Cardiac muscle cell (in vitro differentiated cells and primary cell): ENCODE results near the gene SLC31A2. TPM values are rescaled to one million over a fixed set of nuclear protein-coding genes. Genes with fewer than 3 reads are reported as not detected.
A peak's percentile ranks its signal among the peaks of the same experiment; 100 is the strongest.

Experiments used
- DNase-seq, 2 donors: peaks; one replicate each; pipeline versions ENCODE4 v3.0.0 to v3.0.0-alpha.2; 2010 to 2017; ENCODE audit warnings: low read depth in 1 of 2, low spot score in 1 of 2
- H3K27ac ChIP-seq: fragments of 200-600 bp; sonication (generic); 2 replicates; pipeline ENCODE4 v1.5.1; 2016
- H3K27me3 ChIP-seq: fragments of 200-600 bp; sonication (generic); 2 replicates; pipeline ENCODE4 v1.6.0; 2016; ENCODE audit warnings: control low read depth
- H3K36me3 ChIP-seq: fragments of 200-600 bp; sonication (generic); 2 replicates; pipeline ENCODE4 v1.5.1; 2016; ENCODE audit warnings: control low read depth
- H3K4me1 ChIP-seq: fragments of 200-600 bp; sonication (generic); 2 replicates; pipeline ENCODE4 v1.8.1; 2017; ENCODE audit warnings: low read depth, mild to moderate bottlenecking, mixed run types
- H3K4me3 ChIP-seq: fragments of 200-600 bp; sonication (generic); 2 replicates; pipeline ENCODE4 v1.5.1; 2016; ENCODE audit warnings: mild to moderate bottlenecking
- H3K9me3 ChIP-seq: fragments of 200-600 bp; sonication (generic); 2 replicates; pipeline ENCODE4 v1.5.1; 2017; ENCODE audit warnings: low read depth, mild to moderate bottlenecking, control low read depth
- CTCF ChIP-seq: IDR thresholded peaks from 2 replicates; pipeline ENCODE4 v1.5.1; 2012; ENCODE audit warnings: low read depth, mild to moderate bottlenecking, low read length
- polyA plus RNA-seq: library from polyadenylated mRNA; unstranded; fragments of >200 nt; fragmentation: Nextera tagmentation; extraction: Ambion mirVana; gene quantifications from 2 replicates; pipeline ENCODE4 v1.2.1, GENCODE V29; 2016
- total RNA-seq: library from RNA; depleted of rRNA; stranded (reverse); fragments of >200 nt; gene quantifications from 2 replicates; pipeline ENCODE4 v1.2.3, GENCODE V29; 2016

The SLC31A2 gene
- total and polyA plus RNA-seq, 2 experiments from 2014 or later, result 2.7 to 4.1 TPM

- H3K4me3 ChIP-seq, result no peak overlapping the region
- no peaks in the 10 kb centered on the region for H3K27me3 ChIP-seq
- no peaks in the 10 kb centered on the region for H3K36me3 ChIP-seq
- H3K27ac ChIP-seq, result no peak overlapping the region
- TF ChIP-seq CTCF, result no peak
- DNase-seq, result no peak
- H3K4me1 ChIP-seq, result no peaks in the 10 kb centered on the region
- H3K9me3 ChIP-seq, result no peaks in the 10 kb centered on the region
Measured at GRCh38 chr9:113125386-113126035, 25.3 kb upstream of the SLC31A2 start.

- H3K4me3 ChIP-seq, result no peak overlapping the region
- no peak overlapping the region for H3K27ac ChIP-seq
- no peaks in the 10 kb centered on the region for H3K4me1 ChIP-seq
- DNase-seq, result no peak
- no peaks in the 10 kb centered on the region for H3K9me3 ChIP-seq
- H3K27me3 ChIP-seq, result no peaks in the 10 kb centered on the region
- no peaks in the 10 kb centered on the region for H3K36me3 ChIP-seq
- no peak for TF ChIP-seq CTCF
Measured at GRCh38 chr9:113129466-113129865, 21.3 kb upstream of the SLC31A2 start.

GRCh38 chr9:113129884-113130283 lies 20.9 kb upstream of the SLC31A2 start:
- DNase-seq, result no peak
- H3K27ac ChIP-seq, result no peak overlapping the region
- H3K27me3 ChIP-seq, result no peaks in the 10 kb centered on the region
- H3K9me3 ChIP-seq, result no peaks in the 10 kb centered on the region
- H3K4me3 ChIP-seq, result no peak overlapping the region
- no peaks in the 10 kb centered on the region for H3K4me1 ChIP-seq
- no peak for TF ChIP-seq CTCF
- H3K36me3 ChIP-seq, result no peaks in the 10 kb centered on the region

- no peaks in the 10 kb centered on the region for H3K9me3 ChIP-seq
- H3K4me1 ChIP-seq, result no peaks in the 10 kb centered on the region
- no peak for TF ChIP-seq CTCF
- no peak overlapping the region for H3K4me3 ChIP-seq
- no peaks in the 10 kb centered on the region for H3K27me3 ChIP-seq
- DNase-seq, result peak; percentile 47 to 71
- H3K27ac ChIP-seq, result no peak overlapping the region
- no peaks in the 10 kb centered on the region for H3K36me3 ChIP-seq
Measured at GRCh38 chr9:113131689-113132151, 19.1 kb upstream of the SLC31A2 start.

GRCh38 chr9:113137196-113138168 lies 13.3 kb upstream of the SLC31A2 start:
- H3K27ac ChIP-seq, result no peak overlapping the region
- H3K4me3 ChIP-seq, result no peak overlapping the region
- no peaks in the 10 kb centered on the region for H3K4me1 ChIP-seq
- DNase-seq, result no peak
- no peaks in the 10 kb centered on the region for H3K9me3 ChIP-seq
- no peaks in the 10 kb centered on the region for H3K36me3 ChIP-seq
- no peak for TF ChIP-seq CTCF
- H3K27me3 ChIP-seq, result no peaks in the 10 kb centered on the region
